Uterus (tissue), 2 donors: ENCODE measurements around the gene CCL22.

Experiments used
- CTCF ChIP-seq, 4 experiments: fragments of 200-600 bp in 2 of 4; fragments of 450-650 bp in 2 of 4; sonication (generic) in 2 of 4; IDR thresholded peaks; one replicate each; pipeline ENCODE4 v1.5.1; 2016 to 2019; ENCODE audit warnings: antibody characterized with exemption in 4 of 4, mild to moderate bottlenecking in 2 of 4, moderate library complexity in 1 of 4
- POLR2A ChIP-seq, 2 donors: fragments of 450-650 bp; IDR thresholded peaks; one replicate each; pipeline ENCODE4 v1.6.1; 2016; ENCODE audit warnings: antibody characterized with exemption in 2 of 2, mild to moderate bottlenecking in 1 of 2, moderate library complexity in 1 of 2

DNA sequence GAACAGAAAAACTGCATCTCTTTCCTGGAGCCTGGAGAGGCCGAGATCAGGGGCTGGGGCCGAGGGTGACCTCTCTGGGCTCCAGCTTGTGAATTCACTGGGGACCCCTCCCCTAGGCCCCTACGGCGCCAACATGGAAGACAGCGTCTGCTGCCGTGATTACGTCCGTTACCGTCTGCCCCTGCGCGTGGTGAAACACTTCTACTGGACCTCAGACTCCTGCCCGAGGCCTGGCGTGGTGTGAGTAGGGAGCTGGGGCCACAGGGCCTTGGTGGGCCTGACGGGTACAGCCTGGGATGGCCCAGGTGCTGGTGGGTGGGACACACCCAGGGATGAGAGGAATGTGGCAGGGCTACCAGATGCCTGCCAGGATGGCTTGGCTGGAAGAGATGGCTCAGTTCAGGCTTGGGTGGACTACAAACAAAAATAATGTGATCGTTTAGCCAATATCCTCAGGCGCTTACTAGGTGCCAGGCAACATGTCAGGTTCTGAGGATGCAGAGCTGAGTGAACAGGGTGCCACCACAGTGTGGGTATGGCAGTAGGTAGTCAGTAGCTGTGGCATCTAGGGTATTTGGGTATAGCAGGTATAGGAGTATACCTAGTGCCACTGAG, 1.8 kb downstream of the CCL22 start:
- TF ChIP-seq POLR2A (IDR thresholded peaks at IDR 0.05) (no peak), CTCF (IDR thresholded peaks at IDR 0.05) (no peak)
